Nephron progenitor cell (in vitro differentiated cells): ENCODE results near the gene NRP1.

Experiments
- DNase-seq: peaks from one replicate; pipeline ENCODE4 v3.0.0; 2021
- H3K27ac Mint-ChIP-seq: 2 replicates; pipeline ENCODE4 v1.8.0; 2021; ENCODE audit warnings: mild to moderate bottlenecking, moderate library complexity, mixed read lengths
- H3K27me3 Mint-ChIP-seq: 2 replicates; pipeline ENCODE4 v1.8.0; 2021; ENCODE audit warnings: mild to moderate bottlenecking, low read depth, mixed read lengths; ENCODE audit not compliant: poor library complexity
- H3K36me3 Mint-ChIP-seq: 2 replicates; pipeline ENCODE4 v1.8.0; 2021; ENCODE audit warnings: low read depth, mixed read lengths
- H3K4me1 Mint-ChIP-seq: 2 replicates; pipeline ENCODE4 v1.8.0; 2021; ENCODE audit warnings: mixed read lengths
- H3K4me3 Mint-ChIP-seq: 2 replicates; pipeline ENCODE4 v1.8.0; 2021; ENCODE audit warnings: mild to moderate bottlenecking, moderate library complexity, mixed read lengths
- H3K9me3 Mint-ChIP-seq: 2 replicates; pipeline ENCODE4 v1.8.0; 2021; ENCODE audit warnings: mild to moderate bottlenecking, moderate library complexity, mixed read lengths
- TF ChIP-seq, protein P1 (sequence below): fragments of 200-600 bp; sonication (generic); IDR thresholded peaks from 2 replicates; pipeline ENCODE4 v1.5.0; 2021; ENCODE audit warnings: antibody characterized with exemption

Gene NRP1

DNA sequence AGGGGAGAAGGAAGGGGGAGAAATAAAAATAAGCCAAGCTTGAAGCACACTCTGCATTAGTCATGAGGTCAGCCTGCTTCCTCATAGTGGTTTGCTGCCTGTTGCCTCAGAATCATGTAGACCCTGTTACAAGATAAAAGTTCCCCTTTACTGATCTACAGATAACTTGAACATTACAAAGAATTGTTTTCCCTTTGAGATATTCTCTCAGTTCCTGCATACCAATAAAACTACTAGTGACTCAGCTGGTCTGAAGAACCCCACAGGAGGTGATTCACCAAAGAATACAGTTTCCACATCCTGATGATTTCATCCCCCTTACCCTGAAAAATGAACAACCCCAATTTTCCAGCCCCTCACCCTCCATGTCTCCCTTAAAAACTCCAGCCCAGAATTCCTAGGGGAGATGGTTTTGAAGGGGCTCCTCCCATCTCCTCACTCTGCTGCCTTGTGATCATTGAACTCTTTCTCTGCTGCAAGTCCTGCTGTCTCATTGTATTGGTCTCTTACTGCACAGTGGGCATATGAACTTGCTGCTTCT lies 31.5 kb upstream of the NRP1 start:
- DNase-seq: no peak

DNA sequence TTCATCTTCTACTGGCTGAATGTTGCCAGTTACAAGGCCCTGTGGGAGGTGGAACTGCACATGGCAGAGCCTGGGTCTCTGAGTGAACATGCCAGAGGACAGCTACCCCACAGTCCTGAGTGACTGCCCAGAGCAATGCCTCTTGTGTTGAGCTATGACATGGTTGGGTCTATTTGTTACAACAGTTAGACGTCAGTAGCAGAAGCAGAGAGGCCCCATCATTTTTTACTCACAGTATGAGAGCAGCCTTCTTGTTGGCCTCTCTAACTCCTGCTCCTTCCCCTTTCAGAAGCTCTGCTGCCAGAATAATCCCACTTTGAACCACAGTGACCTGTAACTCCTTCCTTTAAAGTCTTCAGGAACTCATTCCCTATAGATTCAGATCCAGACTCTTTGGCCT lies 30.8 kb upstream of the NRP1 start:
- Mint-ChIP-seq H3K36me3 (peaks cover 6% of the 10 kb centered on the region), H3K9me3 (peaks cover 50% of the 10 kb centered on the region), H3K4me3 (no peak overlapping the region), H3K27ac (no peak overlapping the region), H3K4me1 (no peaks in the 10 kb centered on the region), H3K27me3 (no peaks in the 10 kb centered on the region)
- TF ChIP-seq, protein P1, sequence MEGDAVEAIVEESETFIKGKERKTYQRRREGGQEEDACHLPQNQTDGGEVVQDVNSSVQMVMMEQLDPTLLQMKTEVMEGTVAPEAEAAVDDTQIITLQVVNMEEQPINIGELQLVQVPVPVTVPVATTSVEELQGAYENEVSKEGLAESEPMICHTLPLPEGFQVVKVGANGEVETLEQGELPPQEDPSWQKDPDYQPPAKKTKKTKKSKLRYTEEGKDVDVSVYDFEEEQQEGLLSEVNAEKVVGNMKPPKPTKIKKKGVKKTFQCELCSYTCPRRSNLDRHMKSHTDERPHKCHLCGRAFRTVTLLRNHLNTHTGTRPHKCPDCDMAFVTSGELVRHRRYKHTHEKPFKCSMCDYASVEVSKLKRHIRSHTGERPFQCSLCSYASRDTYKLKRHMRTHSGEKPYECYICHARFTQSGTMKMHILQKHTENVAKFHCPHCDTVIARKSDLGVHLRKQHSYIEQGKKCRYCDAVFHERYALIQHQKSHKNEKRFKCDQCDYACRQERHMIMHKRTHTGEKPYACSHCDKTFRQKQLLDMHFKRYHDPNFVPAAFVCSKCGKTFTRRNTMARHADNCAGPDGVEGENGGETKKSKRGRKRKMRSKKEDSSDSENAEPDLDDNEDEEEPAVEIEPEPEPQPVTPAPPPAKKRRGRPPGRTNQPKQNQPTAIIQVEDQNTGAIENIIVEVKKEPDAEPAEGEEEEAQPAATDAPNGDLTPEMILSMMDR: no peak
- no peak for DNase-seq

More for the DNA sequence above, 31.5 kb upstream of the NRP1 start:
- Mint-ChIP-seq H3K9me3 (peaks cover 50% of the 10 kb centered on the region), H3K27me3 (peaks cover 2% of the 10 kb centered on the region), H3K27ac (no peak overlapping the region), H3K36me3 (peaks cover 6% of the 10 kb centered on the region), H3K4me3 (no peak overlapping the region), H3K4me1 (no peaks in the 10 kb centered on the region)
- TF ChIP-seq, protein P1: no peak

DNA sequence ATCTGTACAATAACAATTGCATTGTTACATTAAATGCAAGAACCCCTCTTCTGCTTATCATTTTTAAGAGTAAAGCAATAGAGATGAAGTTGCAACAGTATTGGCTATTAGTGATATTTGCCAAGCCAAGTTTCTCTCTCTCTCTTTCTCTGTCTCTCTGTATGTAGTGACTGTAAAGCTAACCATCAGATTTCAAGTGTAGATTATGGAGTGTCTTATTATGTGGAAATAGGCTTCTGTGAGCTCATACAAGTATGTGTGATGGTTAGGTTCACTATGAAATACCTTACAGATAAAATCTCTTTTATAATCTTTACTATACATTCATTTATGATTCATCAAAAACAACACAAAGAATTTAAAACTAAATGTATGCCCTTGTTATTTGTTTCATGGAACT lies 28.6 kb upstream of the NRP1 start:
- DNase-seq: no peak
- H3K4me1 Mint-ChIP-seq: no peaks in the 10 kb centered on the region
- peaks cover 18% of the 10 kb centered on the region for H3K36me3 Mint-ChIP-seq
- TF ChIP-seq, protein P1: no peak
- no peak overlapping the region for H3K4me3 Mint-ChIP-seq
- H3K27me3 Mint-ChIP-seq: peaks cover 4% of the 10 kb centered on the region
- H3K27ac Mint-ChIP-seq: no peak overlapping the region
- peaks cover 53% of the 10 kb centered on the region for H3K9me3 Mint-ChIP-seq

DNA sequence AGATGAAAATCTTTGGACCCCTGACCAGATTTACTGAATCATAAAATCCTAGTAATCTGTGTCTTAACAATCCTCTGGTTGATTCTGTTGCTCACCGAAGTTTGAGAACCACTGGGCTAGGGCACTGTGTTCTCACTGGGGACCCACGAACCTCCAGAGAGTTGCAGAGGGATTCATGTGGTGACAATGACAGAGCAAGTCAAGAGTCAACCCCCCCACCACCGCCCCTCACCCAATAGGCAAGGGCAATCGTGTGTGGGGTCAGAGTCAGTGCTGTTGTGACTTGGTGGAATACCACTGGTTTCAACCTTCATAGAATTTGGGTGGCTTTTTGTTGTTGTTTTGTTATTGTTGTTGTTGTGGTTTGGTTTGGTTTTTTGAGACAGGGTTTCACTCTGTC lies 23.5 kb upstream of the NRP1 start:
- H3K27me3 Mint-ChIP-seq: peaks cover 4% of the 10 kb centered on the region
- TF ChIP-seq, protein P1: no peak
- H3K4me3 Mint-ChIP-seq: no peak overlapping the region
- no peak for DNase-seq
- H3K9me3 Mint-ChIP-seq: peaks cover 32% of the 10 kb centered on the region
- H3K4me1 Mint-ChIP-seq: peaks cover 8% of the 10 kb centered on the region
- peaks cover 17% of the 10 kb centered on the region for H3K36me3 Mint-ChIP-seq
- H3K27ac Mint-ChIP-seq: no peak overlapping the region

DNA sequence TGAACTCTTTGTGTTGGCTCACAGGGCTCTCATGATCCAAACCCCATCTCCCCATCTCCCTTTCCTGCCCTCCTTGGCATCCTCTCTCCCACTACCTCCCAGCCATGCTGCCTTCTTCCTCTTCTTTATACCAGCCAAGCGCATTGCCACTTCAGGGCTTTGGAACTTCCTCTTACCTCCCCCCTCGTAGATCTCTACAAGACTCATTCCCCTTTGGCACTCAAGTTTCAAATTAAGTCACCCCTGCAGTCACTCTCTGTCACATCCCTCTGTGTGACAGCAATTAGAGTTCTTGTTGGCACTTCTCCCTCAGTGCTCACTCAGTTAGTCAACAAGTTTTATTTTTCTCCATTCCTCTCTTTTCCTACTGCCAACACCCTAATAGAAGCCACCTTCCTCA lies 20.8 kb upstream of the NRP1 start:
- Mint-ChIP-seq H3K9me3 (peaks cover 15% of the 10 kb centered on the region), H3K4me1 (peaks cover 13% of the 10 kb centered on the region), H3K27me3 (peaks cover 4% of the 10 kb centered on the region), H3K27ac (no peak overlapping the region), H3K36me3 (peaks cover 16% of the 10 kb centered on the region), H3K4me3 (no peak overlapping the region)
- DNase-seq: no peak
- TF ChIP-seq, protein P1: no peak

DNA sequence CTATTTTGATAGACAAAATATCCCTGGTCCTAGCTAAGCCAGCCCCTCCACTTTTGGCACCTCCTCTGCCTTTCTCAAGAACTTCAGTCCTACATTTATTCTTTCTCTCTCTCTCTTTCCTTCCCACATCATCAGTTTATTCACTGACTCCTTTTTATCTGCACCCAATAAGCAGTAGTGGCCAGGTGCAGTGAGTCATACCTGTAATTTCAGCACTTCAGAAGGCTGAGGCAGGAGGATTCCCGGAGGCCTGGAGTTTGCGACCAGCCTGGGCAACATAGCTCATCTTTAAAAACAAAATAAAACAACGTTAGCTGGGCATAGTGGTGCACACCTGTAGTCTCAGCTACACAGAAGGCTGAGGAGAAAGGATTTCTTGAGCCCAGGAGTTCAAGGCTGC lies 19.4 kb upstream of the NRP1 start:
- TF ChIP-seq, protein P1: no peak
- H3K36me3 Mint-ChIP-seq: peaks cover 5% of the 10 kb centered on the region
- H3K27me3 Mint-ChIP-seq: no peaks in the 10 kb centered on the region
- H3K4me1 Mint-ChIP-seq: peaks cover 13% of the 10 kb centered on the region
- DNase-seq: no peak
- no peak overlapping the region for H3K27ac Mint-ChIP-seq
- H3K4me3 Mint-ChIP-seq: no peak overlapping the region
- H3K9me3 Mint-ChIP-seq: peaks cover 4% of the 10 kb centered on the region
